B cell (primary cell): ENCODE measurements around the gene MAD2L2. TPM values are rescaled to one million over a fixed set of nuclear protein-coding genes. Genes with fewer than 3 reads are reported as not detected.

Experiments used
- ATAC-seq: fragments of 200-7000 bp; cut with Tn5 transposase; one replicate; pipeline ENCODE4 v1.10.0; 2021; ENCODE audit warnings: low read depth, mild to moderate bottlenecking, moderate number of reproducible peaks, moderate library complexity
- CTCF ChIA-PET: fragments of 350-600 bp; sonication (Branson Sonifier 250); formaldehyde crosslinking; loops from one replicate; lab custom pipeline; 2021; ENCODE audit warnings: antibody characterized with exemption, inconsistent platforms; lab: Charles Lee
- POLR2A ChIA-PET: fragments of 350-600 bp; sonication (Branson Sonifier 250); formaldehyde crosslinking; loops from one replicate; lab custom pipeline; 2021; ENCODE audit warnings: antibody characterized with exemption; lab: Charles Lee
- DNase-seq: peaks from one replicate; pipeline ENCODE4 v3.0.0; 2013
- H2AFZ ChIP-seq: 2 replicates; pipeline ENCODE4 v1.6.1; 2012; ENCODE audit warnings: mild to moderate bottlenecking, low read depth, low read length; ENCODE audit not compliant: insufficient read depth, poor library complexity, severe bottlenecking
- H3K27ac ChIP-seq, 2 donors: 1 replicate in 1 of 2; 2 replicates in 1 of 2; pipeline ENCODE4 v1.5.1; 2012 to 2013; ENCODE audit warnings: low read length in 2 of 2, mild to moderate bottlenecking in 2 of 2, moderate library complexity in 1 of 2
- H3K27me3 ChIP-seq, 4 experiments: fragments of 200-600 bp in 1 of 4; sonication (generic) in 1 of 4; replicated peaks in 1 of 4; 1 replicate in 2 of 4; 2 replicates in 2 of 4; pipeline versions ENCODE4 v1.6.1 to v1.7.0; 2013 to 2016; ENCODE audit warnings: low read length in 3 of 4, mild to moderate bottlenecking in 2 of 4, mixed read lengths in 1 of 4, moderate library complexity in 1 of 4; ENCODE audit not compliant: insufficient read depth in 4 of 4, control insufficient read depth in 3 of 4; ENCODE audit errors: control extremely low read depth in 1 of 4
- H3K36me3 ChIP-seq, 2 experiments: replicated peaks in 1 of 2; 1 replicate in 1 of 2; 2 replicates in 1 of 2; pipeline versions ENCODE4 v1.6.1 to v1.7.1; 2013; ENCODE audit warnings: low read length in 1 of 2; ENCODE audit not compliant: insufficient read depth in 2 of 2, control insufficient read depth in 1 of 2; ENCODE audit errors: control extremely low read depth in 1 of 2, extremely low read depth in 1 of 2
- H3K4me1 ChIP-seq, 2 donors: fragments of 200-600 bp in 1 of 2; sonication (generic) in 1 of 2; 1 replicate in 1 of 2; 2 replicates in 1 of 2; pipeline versions ENCODE4 v1.5.1 to v1.6.1; 2013 to 2017; ENCODE audit warnings: low read length in 2 of 2; ENCODE audit not compliant: control insufficient read depth in 2 of 2, insufficient read depth in 2 of 2
- H3K4me2 ChIP-seq: replicated peaks from 2 replicates; pipeline ENCODE3; 2012; ENCODE audit warnings: mild to moderate bottlenecking, low read depth, low read length; ENCODE audit not compliant: poor library complexity, severe bottlenecking
- H3K4me3 ChIP-seq, 5 experiments: fragments of 200-600 bp in 1 of 5; sonication (generic) in 1 of 5; 1 replicate in 3 of 5; 2 replicates in 2 of 5; pipeline versions ENCODE4 v1.5.1 to v1.7.0; 2011 to 2016; ENCODE audit warnings: low read length in 4 of 5, mild to moderate bottlenecking in 4 of 5, low read depth in 2 of 5, control low read depth in 1 of 5, moderate library complexity in 1 of 5; ENCODE audit not compliant: insufficient read depth in 1 of 5; ENCODE audit errors: control extremely low read depth in 1 of 5, extremely low read depth in 1 of 5
- H3K79me2 ChIP-seq: fragments of 200-600 bp; sonication (generic); one replicate; pipeline ENCODE4 v1.6.0; 2016; ENCODE audit warnings: low read length; ENCODE audit not compliant: control insufficient read depth, insufficient read depth
- H3K9ac ChIP-seq: fragments of 200-600 bp; sonication (generic); 2 replicates; pipeline ENCODE4 v1.6.1; 2017; ENCODE audit warnings: mild to moderate bottlenecking, low read length, moderate library complexity
- H3K9me3 ChIP-seq, 3 donors: one replicate each; pipeline versions ENCODE4 v1.6.1 to v1.7.1; 2013; ENCODE audit warnings: low read length in 2 of 3; ENCODE audit not compliant: control insufficient read depth in 2 of 3, insufficient read depth in 1 of 3; ENCODE audit errors: control extremely low read depth in 1 of 3
- H4K20me1 ChIP-seq: 2 replicates; pipeline ENCODE4 v1.6.0; 2012; ENCODE audit warnings: mild to moderate bottlenecking, low read length; ENCODE audit not compliant: insufficient read depth, control insufficient read depth, poor library complexity, severe bottlenecking
- H3K27ac Mint-ChIP-seq: one replicate; pipeline ENCODE4 v1.8.0; 2021; ENCODE audit warnings: mixed read lengths
- H3K27me3 Mint-ChIP-seq: one replicate; pipeline ENCODE4 v1.8.0; 2021; ENCODE audit warnings: mixed read lengths
- H3K4me1 Mint-ChIP-seq: one replicate; pipeline ENCODE4 v1.8.0; 2021; ENCODE audit warnings: mixed read lengths
- H3K4me3 Mint-ChIP-seq: one replicate; pipeline ENCODE4 v1.8.0; 2021; ENCODE audit warnings: mixed read lengths
- H3K9me3 Mint-ChIP-seq: one replicate; pipeline ENCODE4 v1.8.0; 2022; ENCODE audit warnings: mixed read lengths; ENCODE audit not compliant: insufficient read depth
- CTCF ChIP-seq: fragments of 200-600 bp; IDR thresholded peaks from one replicate; pipeline ENCODE4 v1.8.0; 2022; ENCODE audit warnings: antibody characterized with exemption, mild to moderate bottlenecking
- EZH2 ChIP-seq: IDR thresholded peaks from 2 replicates; pipeline ENCODE4 v1.6.1; 2012; ENCODE audit warnings: borderline replicate concordance, low read depth, mild to moderate bottlenecking, moderate library complexity, low read length; ENCODE audit not compliant: insufficient read depth, poor library complexity, severe bottlenecking
- WGBS: methylation state at CpG from one replicate; pipeline ENCODE4 v1.1.5; 2013; ENCODE audit warnings: missing lambda C conversion rate; ENCODE audit not compliant: insufficient coverage; 5-methylcytosine and 5-hydroxymethylcytosine counted together
- intact Hi-C: fragments of 100-400 bp; cut with micrococcal nuclease; formaldehyde crosslinking; loops from one replicate; pipeline ENCODE4 v1.10.0; 2022
- polyA plus RNA-seq: library from polyadenylated mRNA; depleted of rRNA; stranded (reverse); fragments of >200 nt; gene quantifications from 2 replicates; pipeline ENCODE4 v1.2.3, GENCODE V29; 2012
- total RNA-seq, 2 donors: library from RNA; stranded (reverse); fragments of 120-200 nt in 1 of 2; gene quantifications; 1 replicate in 1 of 2; 2 replicates in 1 of 2; pipeline versions ENCODE4 v1.2.3 to v1.2.4, GENCODE V29; 2013 to 2022

MAD2L2 gene
- total and polyA plus RNA-seq, 2 donors (not counting 1 experiment from before 2014, with no cell fraction given) = 29.0 to 42.2 TPM

DNA sequence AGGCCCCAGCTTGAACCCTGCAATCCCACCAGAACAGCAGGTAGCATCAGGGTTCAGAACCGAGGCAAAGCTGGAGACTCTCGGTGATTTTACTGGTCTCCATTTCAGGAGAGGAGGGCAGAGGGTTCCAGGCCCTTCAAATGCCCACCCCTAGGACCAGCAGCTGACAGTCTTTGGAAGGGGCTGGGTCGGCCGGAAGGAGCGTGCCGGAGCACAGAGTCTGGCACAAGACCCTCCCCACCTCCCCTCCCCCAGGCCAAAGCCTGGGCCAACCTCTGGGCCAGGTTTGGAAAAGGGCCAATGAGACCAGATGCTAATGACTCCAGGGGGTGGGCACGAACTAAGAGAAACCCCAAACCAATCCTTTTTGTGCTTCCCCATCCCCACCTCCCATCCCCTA is 33.6 kb downstream of the MAD2L2 start:
- H3K9ac ChIP-seq = no peak overlapping the region
- Mint-ChIP-seq H3K27ac (no peak overlapping the region), H3K27me3 (no peaks in the 10 kb centered on the region), H3K9me3 (no peaks in the 10 kb centered on the region), H3K4me3 (no peak overlapping the region), H3K4me1 (peaks cover 25% of the 10 kb centered on the region)
- H2AFZ ChIP-seq = no peak overlapping the region
- intact Hi-C loops = loop anchor here (10.0 kb wide), 1 partner anchor 173 kb away; the partner anchor contains the start of gene DISP3
- no peaks in the 10 kb centered on the region for H4K20me1 ChIP-seq
- no peaks in the 10 kb centered on the region for H3K79me2 ChIP-seq
- H3K4me2 ChIP-seq = no peak overlapping the region
- 78% methylated on average over 5 of the region's 7 CpGs for WGBS
- CTCF ChIA-PET = interaction anchor here (0.9 to 18.9 kb wide), 3 partner anchors 11 to 610 kb away, joined by 3 to 231 read pairs (median 31); no protein-coding TSS in a partner anchor
- no peaks in the 10 kb centered on the region for H3K36me3 ChIP-seq
- no peak overlapping the region for H3K4me3 ChIP-seq
- no peak overlapping the region for H3K27ac ChIP-seq
- peaks cover 14 to 21% of the 10 kb centered on the region in 2 donors for H3K4me1 ChIP-seq
- ATAC-seq (no peak), DNase-seq (no peak)
- no peaks in the 10 kb centered on the region for H3K27me3 ChIP-seq
- no peak for TF ChIP-seq EZH2
- no peak for TF ChIP-seq CTCF
- no peaks in the 10 kb centered on the region for H3K9me3 ChIP-seq
- POLR2A ChIA-PET = no interaction called here

GRCh38 chr1:11646317-11646716 is 34.6 kb downstream of the MAD2L2 start:
- POLR2A ChIA-PET = interaction anchor here (0.7 to 1.5 kb wide), 4 partner anchors 18 to 546 kb away, joined by 3 to 6 read pairs (median 4); partner anchors contain the start of genes EXOSC10 and FBXO6
- H3K9ac ChIP-seq = no peak overlapping the region
- intact Hi-C loops = loop anchor here (10.0 kb wide), 1 partner anchor 172 kb away; the partner anchor contains the start of gene DISP3
- no peaks in the 10 kb centered on the region for H3K79me2 ChIP-seq
- H3K4me3 ChIP-seq = no peak overlapping the region
- 91% methylated on average over 9 of the region's 9 CpGs for WGBS
- CTCF ChIA-PET = interaction anchor here (0.6 to 18.9 kb wide), 27 partner anchors 8 to 635 kb away, joined by 3 to 231 read pairs (median 4); partner anchors contain the start of genes AGTRAP, DISP3, FBXO44 and FBXO6
- ATAC-seq (no peak), DNase-seq (no peak)
- H3K4me2 ChIP-seq = no peak overlapping the region
- no peak overlapping the region for H2AFZ ChIP-seq
- H3K9me3 ChIP-seq = peaks cover 0 to 3% (median 0%) of the 10 kb centered on the region in 3 donors
- TF ChIP-seq EZH2 (no peak), CTCF (no peak)
- peaks cover 14 to 21% of the 10 kb centered on the region in 2 donors for H3K4me1 ChIP-seq
- H3K4me3 Mint-ChIP-seq = no peak overlapping the region
- H3K27ac Mint-ChIP-seq = no peak overlapping the region
- H4K20me1 ChIP-seq = no peaks in the 10 kb centered on the region
- H3K27ac ChIP-seq = no peak overlapping the region
- peaks cover 0 to 3% (median 0%) of the 10 kb centered on the region in 4 experiments for H3K27me3 ChIP-seq
- H3K9me3 Mint-ChIP-seq = no peaks in the 10 kb centered on the region
- no peaks in the 10 kb centered on the region for H3K36me3 ChIP-seq
- H3K27me3 Mint-ChIP-seq = no peaks in the 10 kb centered on the region
- H3K4me1 Mint-ChIP-seq = peaks cover 24% of the 10 kb centered on the region
